HG02981 (cell line): ENCODE results near the gene ORM2.

Source experiments
- ATAC-seq: cut with Tn5 transposase; IDR thresholded peaks from one replicate; pipeline ENCODE4 v1.9.1; 2021; ENCODE audit warnings: mild to moderate bottlenecking, moderate library complexity; ENCODE audit not compliant: unreplicated experiment

The ORM2 gene

DNA sequence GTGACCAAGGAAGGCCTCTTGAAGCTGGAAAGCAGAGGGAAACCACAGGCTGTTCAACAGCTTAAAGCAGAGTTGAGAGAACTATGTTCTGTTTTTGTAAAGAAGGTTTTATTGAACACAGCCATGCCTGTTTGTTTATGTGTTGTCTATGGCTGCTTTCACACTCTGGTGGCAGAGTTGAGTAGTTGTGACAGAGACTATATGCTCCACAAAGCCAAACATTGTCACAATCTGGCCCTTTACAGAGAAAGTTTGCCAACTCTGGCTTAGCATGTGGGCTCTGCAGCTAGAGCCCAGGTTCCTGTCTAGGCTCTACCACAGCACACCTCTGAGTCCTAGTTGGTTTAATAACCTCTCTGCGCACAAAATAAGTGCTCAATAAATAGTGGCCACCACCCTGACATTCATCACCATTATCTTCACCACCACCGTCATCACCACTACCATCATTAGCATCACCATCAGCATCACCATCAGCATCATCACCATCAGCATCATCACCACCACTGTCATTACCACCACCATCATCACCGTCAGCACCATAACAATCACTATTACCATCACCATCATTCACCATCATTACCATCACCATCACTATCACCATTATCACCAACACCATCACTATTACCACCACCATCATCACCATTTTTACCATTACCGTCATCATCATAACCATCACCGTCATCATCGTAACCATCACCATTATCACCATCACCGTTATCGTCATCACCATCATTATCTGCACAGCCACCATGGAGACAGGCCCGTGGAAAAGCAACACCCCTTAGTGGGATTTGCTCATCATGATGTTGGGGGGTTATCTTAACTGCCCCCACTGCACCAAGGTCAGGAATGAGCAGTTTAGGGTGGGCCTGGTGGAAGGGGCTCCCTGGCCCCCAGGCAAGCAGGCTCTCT, 39.8 kb downstream of the ORM2 start:
- no peak for ATAC-seq

DNA sequence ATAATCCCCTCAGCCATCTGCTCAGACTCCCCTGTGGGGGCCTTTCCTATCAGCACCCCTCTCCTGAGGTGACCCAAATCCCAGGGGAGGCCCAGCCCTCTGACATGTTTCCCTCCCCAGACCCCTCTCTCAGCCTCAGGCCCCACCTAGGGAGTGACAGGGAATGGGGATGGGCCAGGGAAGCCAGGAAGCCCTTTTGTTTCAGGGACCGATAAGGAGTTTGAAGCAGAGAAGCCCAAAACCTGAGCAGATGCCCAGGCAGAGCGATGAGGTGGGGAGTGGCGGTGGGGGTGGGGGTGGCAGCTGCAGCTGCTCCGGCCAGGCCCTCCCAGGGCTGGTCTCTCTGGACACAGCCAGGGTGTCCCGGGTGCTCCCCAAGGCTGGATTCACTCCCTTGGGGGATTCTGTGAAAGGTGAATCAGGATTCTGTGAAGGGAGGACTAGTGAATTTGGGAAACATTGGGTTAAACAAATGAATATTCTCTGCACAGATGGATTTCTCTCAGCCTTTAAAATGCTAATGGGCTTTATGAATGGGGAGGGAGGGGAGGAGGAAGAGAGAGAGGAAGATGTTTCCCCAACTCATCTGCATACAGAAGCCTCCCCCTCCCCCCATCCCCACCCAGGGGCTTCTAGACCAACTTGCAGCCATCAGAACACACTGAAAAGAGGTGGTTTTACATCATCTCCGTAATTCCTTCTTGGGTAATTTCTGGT, 40.7 kb downstream of the ORM2 start:
- ATAC-seq, result no peak

DNA sequence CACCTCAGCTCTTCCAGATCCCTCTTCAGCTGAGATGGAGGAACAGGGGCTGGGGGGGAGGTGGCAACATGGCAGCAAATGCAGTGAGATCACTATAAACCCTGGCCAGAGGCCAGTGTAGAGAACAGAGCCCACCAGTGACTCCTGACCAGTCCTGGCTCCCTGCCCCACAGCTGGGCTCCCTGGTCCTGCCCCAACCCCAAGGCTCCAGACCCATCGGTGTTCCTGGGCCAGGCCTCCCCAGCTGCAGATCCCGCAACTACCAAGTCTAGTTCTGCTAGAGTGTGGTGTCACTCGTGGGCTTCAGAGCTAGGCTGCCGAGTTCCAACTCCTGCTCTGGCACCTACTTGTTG, 41.3 kb downstream of the ORM2 start:
- ATAC-seq, result no peak

DNA sequence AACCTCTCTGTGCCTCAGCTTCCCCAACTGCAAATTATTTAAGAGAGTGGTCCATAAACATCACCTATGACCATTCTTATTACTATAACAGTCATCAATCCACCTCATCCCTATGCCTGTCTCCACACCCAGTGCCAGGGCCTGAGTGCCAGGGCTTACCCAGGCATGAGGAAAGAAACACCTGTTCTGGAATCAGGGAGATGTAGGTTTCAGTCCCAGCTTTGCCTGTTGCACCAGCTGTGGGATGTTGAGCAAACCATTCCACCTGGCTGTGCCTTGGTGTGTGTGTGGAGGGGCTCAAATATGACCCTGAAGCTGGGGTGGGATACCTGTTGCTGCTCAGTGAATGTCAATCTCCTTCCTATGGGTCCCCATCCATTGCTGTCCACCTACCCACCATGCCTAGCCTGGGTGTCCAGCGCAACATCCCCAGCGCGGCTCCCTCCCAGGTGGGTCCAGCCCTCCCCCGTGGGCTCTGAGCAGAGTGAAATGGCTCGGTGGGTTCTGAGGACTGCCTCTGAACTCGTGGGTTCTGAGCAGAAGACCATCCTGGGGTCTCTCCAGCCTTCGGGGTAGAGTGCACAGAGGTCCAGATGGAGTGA, 41.8 kb downstream of the ORM2 start:
- no peak for ATAC-seq

DNA sequence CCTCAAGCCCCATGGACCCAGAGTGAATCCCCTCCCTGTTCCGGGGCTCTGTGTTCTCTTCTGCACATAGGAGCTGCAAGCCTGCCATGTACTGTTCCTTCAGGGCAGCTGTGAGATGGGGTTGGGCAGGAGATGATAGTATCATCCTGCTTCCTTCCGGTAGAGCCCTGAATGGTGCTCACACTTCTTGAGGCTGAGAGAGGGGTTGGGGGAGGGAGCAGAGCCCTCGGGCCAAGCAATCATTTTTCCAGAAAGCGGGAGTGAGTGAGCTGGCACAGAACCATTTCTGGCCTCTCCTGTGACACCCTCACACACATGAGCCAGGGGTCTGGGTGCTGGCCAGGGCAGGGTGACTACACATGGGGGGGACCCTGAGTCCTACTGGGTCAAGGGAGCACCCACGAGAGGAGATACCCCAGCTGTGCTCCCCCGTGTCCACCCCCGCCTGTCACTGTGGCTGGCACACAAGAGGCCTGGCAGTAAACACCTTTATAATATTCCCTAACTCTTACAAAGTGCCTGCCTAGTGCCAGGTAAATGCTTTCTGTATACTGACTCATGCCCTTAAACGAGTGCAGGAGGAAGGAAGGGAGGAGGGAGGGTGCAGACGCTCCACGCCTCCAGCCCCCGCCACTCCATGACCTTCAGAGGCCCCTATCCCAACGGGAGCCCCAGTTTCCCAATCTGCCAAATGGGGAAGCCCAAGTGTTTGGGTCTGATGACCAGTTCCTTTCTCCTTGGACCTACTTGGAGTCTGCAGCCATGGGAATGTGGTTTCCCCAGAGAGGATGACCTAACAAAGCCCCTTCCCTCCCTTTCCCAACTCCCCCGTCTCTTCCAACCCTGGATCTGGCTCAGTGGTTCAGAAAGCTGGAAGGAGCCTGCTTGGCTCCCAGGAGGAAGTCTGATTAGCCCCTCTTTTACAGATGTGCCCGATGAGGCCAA, 42.6 kb downstream of the ORM2 start:
- no peak for ATAC-seq

DNA sequence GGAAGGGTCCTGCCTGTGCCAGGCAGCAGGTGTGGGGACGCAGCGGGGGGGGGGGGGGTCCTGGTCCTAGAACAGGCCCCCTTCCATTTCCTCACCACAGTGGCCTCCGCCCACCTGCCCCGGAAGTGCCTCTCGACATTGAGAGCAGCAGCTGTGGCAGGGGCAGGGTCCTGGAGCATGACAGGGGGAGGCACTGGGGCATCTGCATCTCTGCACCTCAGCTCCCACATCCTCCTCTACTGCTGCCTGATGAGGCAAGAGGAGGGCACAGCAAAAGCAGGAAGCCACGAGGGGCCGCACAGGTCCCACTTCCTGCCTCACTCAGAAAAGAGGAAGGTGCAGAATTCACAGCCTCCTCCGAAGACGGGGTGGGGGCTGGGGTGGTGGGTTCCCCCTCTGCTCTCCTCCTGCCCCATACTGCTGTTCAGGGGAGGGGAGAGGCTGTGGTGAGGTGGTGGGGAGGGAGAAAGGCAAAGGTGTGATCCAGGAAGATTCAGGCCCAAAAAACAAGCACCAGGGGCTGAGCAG, 43.3 kb downstream of the ORM2 start:
- ATAC-seq, result peak; percentile 96

DNA sequence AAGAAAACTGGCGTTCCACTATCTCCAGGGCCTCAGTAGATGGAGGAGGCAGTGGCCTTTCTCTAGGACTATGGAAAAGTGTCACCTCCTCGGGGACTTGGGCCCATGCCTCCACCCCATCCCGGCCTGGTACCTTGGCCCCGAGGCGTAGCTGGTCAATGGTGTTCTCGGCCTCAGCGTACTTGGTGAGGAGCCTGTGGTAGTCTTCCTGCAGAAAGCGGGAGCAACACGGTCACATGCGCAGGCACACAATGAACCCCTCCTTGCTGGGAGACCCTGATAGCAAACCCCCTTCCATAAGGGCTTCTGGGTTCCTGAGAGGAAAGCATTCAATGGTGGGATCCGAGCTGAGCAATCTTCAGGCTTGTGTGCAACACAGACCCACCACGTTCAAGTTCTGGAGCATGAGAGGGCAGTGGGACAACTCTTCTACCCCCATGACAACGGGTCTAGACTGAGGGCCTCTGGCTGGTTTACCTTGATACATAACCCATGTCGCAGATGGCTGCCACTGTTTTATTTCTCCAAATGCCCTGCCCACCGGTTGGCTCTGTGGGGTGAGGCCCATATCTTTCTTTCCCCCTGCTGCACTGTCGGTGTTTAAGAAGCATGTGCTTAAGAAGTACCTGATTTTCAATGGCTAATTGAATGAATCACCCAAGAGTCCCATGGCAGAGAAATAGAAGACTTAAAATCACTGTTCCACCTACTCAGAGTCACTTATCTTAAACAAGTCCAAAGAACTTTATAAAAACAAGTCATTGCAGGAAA, 44.5 kb downstream of the ORM2 start:
- ATAC-seq, result no peak

DNA sequence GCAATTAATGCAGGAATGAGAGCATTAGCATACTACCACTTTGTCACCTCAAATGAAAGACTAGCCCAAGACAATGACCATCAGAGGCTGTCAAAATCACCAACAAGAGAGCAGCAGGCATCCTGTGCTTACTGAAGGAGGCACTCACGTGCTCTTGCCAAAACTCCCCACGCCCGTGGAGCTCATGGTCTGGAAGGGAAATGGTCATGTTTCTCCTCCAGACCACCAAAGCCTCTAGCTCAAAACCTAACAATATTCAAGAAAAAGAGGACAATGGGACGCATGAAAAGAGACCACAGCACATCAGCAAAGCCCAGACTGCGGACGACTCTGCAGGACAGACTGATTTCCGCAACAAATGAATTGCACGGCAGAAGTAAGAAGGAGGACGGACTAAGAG, 45.3 kb downstream of the ORM2 start:
- no peak for ATAC-seq

DNA sequence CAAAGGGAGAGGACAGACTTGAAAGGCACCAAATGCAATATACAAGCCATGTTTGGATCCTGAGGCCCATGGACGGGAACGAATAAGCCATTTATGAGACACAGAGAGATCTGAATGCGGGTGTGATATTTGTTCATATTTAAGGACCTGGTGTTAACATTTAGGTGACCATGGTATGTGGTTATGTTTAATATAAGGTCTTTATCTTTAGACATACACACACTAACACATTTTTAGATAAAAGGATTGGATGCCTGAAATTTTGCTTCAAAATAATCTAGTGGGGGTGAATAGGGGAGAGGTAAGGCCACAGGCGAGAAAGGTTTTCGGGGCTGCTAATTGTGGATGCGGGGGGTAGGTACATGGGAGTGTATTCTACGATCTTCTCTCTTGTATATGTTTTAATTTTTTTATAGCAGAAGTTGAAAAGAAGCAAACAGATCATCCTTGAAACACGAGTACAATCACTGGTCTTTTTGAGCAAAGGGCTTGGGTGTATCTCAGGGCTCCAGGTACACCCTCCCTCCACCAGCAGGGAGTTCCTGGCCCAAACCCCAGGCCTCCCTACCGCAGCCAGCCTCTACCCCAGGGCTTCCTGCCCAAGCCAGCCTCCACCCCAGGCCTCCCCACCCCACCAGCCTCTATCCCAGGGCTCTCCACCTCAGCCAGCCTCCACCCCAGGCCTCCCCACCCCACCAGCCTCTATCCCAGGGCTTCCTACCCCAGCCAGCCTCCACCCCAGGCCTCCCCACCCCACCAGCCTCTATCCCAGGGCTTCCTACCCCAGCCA, 45.9 kb downstream of the ORM2 start:
- no peak for ATAC-seq

DNA sequence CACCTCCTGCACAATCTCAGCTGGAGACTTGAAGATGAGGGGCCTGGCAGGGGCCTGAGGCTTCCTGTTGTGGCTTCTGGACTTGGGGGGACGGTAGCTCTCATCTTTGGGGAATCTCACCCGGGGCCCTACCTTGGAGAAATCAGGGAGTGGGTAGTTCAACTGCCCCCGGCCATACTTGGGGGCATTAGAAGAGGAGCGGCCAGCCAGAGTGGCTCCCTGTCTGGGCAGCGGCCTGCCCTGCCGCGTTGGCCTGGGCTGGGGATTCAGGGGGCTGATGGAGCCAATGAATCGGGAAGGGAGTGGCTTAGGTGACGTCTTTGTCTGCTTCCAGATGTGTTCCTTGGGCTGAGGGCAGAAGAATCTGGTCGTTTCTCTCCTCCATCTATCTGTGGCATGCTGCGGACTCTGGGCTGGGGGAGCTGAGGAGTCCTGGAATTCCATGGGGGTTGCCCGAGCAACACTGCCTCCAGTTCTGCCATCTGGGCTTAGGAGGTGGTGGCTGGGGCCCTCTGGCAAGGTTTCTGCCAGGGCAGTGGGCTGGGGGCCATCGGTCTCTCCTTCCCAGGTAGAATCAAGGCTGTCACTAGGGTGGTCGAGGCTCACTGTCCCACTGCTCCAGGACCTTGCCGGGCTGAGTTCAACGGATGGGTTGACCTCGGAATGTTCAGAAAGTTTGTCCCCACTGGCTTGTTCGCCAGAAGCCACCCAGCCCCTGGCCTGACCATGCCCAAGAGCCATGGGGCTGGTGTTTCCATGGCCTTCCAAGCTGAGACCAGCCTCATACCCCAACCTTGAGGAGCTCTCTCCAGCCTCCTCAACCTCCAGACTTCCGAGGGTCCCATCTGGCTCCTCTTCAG, 47.1 kb downstream of the ORM2 start:
- ATAC-seq, result no peak

DNA sequence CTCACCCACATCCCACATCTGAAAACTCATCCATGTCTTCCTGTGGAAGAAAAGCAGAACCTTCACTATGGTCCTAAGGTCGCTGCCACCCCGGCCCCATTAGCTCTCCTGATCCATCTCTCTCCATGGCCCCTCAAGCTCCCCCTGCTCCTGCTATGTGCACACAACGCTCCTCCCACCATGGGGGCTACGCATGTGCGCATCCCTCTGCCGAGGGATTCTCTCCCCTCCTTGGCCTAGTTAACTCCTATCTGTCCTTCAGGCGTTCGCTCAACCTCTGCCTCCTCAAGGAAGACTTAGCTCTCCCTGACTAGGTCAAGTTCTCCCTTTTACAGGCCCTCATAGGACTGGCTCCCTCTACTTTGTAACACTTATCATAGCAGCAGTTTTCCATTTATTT, 48.3 kb downstream of the ORM2 start:
- ATAC-seq, result no peak

DNA sequence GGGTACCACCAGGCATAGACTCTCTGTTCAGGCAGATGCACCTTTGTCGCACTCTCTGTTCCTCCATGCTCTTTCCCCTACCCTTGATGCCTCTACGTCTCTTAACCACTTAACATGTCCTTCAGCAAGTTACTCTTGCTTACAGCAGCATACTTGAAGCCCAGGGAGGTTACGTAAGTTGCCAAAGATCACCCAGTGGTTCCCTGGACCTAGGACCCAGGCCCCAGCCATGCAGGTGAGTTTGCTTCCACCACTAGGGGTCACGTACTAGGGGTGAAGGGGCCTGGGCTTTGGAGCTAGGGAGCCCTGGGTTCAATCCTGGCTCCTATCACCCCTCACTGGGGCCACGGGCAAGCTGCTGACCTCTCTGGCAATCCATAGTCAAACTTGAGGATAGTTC, 49.2 kb downstream of the ORM2 start:
- ATAC-seq, result no peak
